CD14-positive monocyte (primary cell): ENCODE results near the gene NMT1. TPM values are rescaled to one million over a fixed set of nuclear protein-coding genes. Genes with fewer than 3 reads are reported as not detected.

Experiments used
- DNase-seq, 3 donors: peaks; one replicate each; pipeline ENCODE4 v3.0.0-alpha.2; 2011 to 2022
- H2AFZ ChIP-seq: 2 replicates; pipeline ENCODE4 v1.6.0; 2012; ENCODE audit warnings: mild to moderate bottlenecking, low read depth, low read length, inconsistent platforms; ENCODE audit not compliant: insufficient read depth, poor library complexity, severe bottlenecking
- H3K27ac ChIP-seq, 2 donors: 1 replicate in 1 of 2; 2 replicates in 1 of 2; pipeline ENCODE4 v1.5.1; 2012 to 2013; ENCODE audit warnings: low read length in 2 of 2, control low read depth in 1 of 2, inconsistent platforms in 1 of 2, low read depth in 1 of 2, mild to moderate bottlenecking in 1 of 2
- H3K27me3 ChIP-seq, 2 donors: one replicate each; pipeline versions ENCODE4 v1.6.0 to v1.6.1; 2011 to 2013; ENCODE audit warnings: low read length in 2 of 2; ENCODE audit not compliant: control insufficient read depth in 2 of 2, insufficient read depth in 2 of 2
- H3K36me3 ChIP-seq, 2 donors: replicated peaks in 1 of 2; 1 replicate in 1 of 2; 2 replicates in 1 of 2; pipeline versions ENCODE4 v1.5.1 to v1.6.1; 2012 to 2013; ENCODE audit warnings: low read length in 2 of 2, control low read depth in 1 of 2, inconsistent platforms in 1 of 2, mild to moderate bottlenecking in 1 of 2; ENCODE audit not compliant: insufficient read depth in 2 of 2, control insufficient read depth in 1 of 2
- H3K4me1 ChIP-seq, 2 donors: 1 replicate in 1 of 2; 2 replicates in 1 of 2; pipeline versions ENCODE4 v1.5.1 to v1.6.1; 2012 to 2013; ENCODE audit warnings: low read length in 2 of 2, control low read depth in 1 of 2, inconsistent platforms in 1 of 2, mild to moderate bottlenecking in 1 of 2, moderate library complexity in 1 of 2; ENCODE audit not compliant: insufficient read depth in 2 of 2, control insufficient read depth in 1 of 2
- H3K4me2 ChIP-seq: replicated peaks from 2 replicates; pipeline ENCODE3; 2012; ENCODE audit warnings: low read length, moderate library complexity, mild to moderate bottlenecking; ENCODE audit not compliant: poor library complexity, severe bottlenecking; ENCODE audit errors: extremely low read depth
- H3K4me3 ChIP-seq, 3 experiments: fragments of 200-600 bp in 1 of 3; sonication (generic) in 1 of 3; replicated peaks in 1 of 3; 1 replicate in 2 of 3; 2 replicates in 1 of 3; pipeline ENCODE4 v1.5.1; 2011 to 2013; ENCODE audit warnings: low read length in 3 of 3, mild to moderate bottlenecking in 3 of 3, control low read depth in 2 of 3, low read depth in 2 of 3, inconsistent platforms in 1 of 3, moderate library complexity in 1 of 3
- H3K79me2 ChIP-seq: 2 replicates; pipeline ENCODE4 v1.6.0; 2012; ENCODE audit warnings: mild to moderate bottlenecking, control low read depth, inconsistent platforms, low read length, moderate library complexity; ENCODE audit not compliant: insufficient read depth
- H3K9ac ChIP-seq: 2 replicates; pipeline ENCODE4 v1.6.0; 2017; ENCODE audit warnings: low read length, mild to moderate bottlenecking; ENCODE audit not compliant: insufficient read depth, poor library complexity, severe bottlenecking
- H3K9me3 ChIP-seq, 2 donors: replicated peaks in 1 of 2; 1 replicate in 1 of 2; 2 replicates in 1 of 2; pipeline versions ENCODE4 v1.5.1 to v1.6.1; 2012 to 2013; ENCODE audit warnings: low read length in 2 of 2, control low read depth in 1 of 2; ENCODE audit not compliant: control insufficient read depth in 1 of 2, insufficient read depth in 1 of 2
- H4K20me1 ChIP-seq: 2 replicates; pipeline ENCODE4 v1.6.0; 2012; ENCODE audit warnings: mild to moderate bottlenecking, low read length, control low read depth, moderate library complexity; ENCODE audit not compliant: insufficient read depth
- H3K27ac Mint-ChIP-seq, 7 donors: one replicate each; pipeline ENCODE4 v1.8.0; 2020; ENCODE audit warnings: mild to moderate bottlenecking in 7 of 7, mixed read lengths in 7 of 7, moderate library complexity in 6 of 7, inconsistent platforms in 2 of 7
- H3K27me3 Mint-ChIP-seq, 3 donors: one replicate each; pipeline ENCODE4 v1.8.0; 2021 to 2022; ENCODE audit warnings: low read depth in 3 of 3, mild to moderate bottlenecking in 3 of 3, mixed read lengths in 3 of 3, moderate library complexity in 3 of 3, inconsistent platforms in 1 of 3
- H3K36me3 Mint-ChIP-seq, 2 donors: one replicate each; pipeline ENCODE4 v1.8.0; 2020; ENCODE audit warnings: mixed read lengths in 2 of 2, inconsistent platforms in 1 of 2, mild to moderate bottlenecking in 1 of 2
- H3K4me1 Mint-ChIP-seq: one replicate; pipeline ENCODE4 v1.8.0; 2020; ENCODE audit warnings: mild to moderate bottlenecking, mixed read lengths
- H3K4me3 Mint-ChIP-seq, 2 donors: one replicate each; pipeline ENCODE4 v1.8.0; 2020; ENCODE audit warnings: mild to moderate bottlenecking in 2 of 2, mixed read lengths in 2 of 2, moderate library complexity in 1 of 2
- H3K9me3 Mint-ChIP-seq, 7 donors: one replicate each; pipeline ENCODE4 v1.8.0; 2020 to 2022; ENCODE audit warnings: mixed read lengths in 7 of 7, mild to moderate bottlenecking in 6 of 7, moderate library complexity in 6 of 7, inconsistent platforms in 2 of 7
- CTCF ChIP-seq: fragments of 200-600 bp; IDR thresholded peaks from one replicate; pipeline ENCODE4 v1.8.0; 2022; ENCODE audit warnings: antibody characterized with exemption, mild to moderate bottlenecking
- WGBS: methylation state at CpG from one replicate; pipeline ENCODE4 v1.1.5; 2013; ENCODE audit warnings: missing lambda C conversion rate; ENCODE audit not compliant: insufficient coverage; 5-methylcytosine and 5-hydroxymethylcytosine counted together
- intact Hi-C, 2 donors: fragments of 100-400 bp; cut with micrococcal nuclease; formaldehyde crosslinking; loops; one replicate each; pipeline versions ENCODE4 v1.15.0 to v1.15.1; 2023
- polyA plus RNA-seq, 3 donors: library from polyadenylated mRNA; depleted of rRNA in 1 of 3; unstranded in 2 of 3; stranded (reverse) in 1 of 3; fragments of 300-500 nt in 2 of 3; fragments of >200 nt in 1 of 3; fragmentation: Illumina TruSeq in 2 of 3; gene quantifications; 1 replicate in 2 of 3; 2 replicates in 1 of 3; pipeline ENCODE4 v1.2.3, GENCODE V29; 2012 to 2021

Gene NMT1
- polyA plus RNA-seq, 3 donors: 27.2 to 50.2 (median 45.1) TPM

GRCh38 chr17:45147581-45148182, 86.6 kb downstream of the NMT1 start:
- H3K4me3 Mint-ChIP-seq: peak overlapping the region; percentile 88 to 97
- intact Hi-C loops: loop anchor here (1.0 to 10.0 kb wide), 4 partner anchors 13 to 167 kb away; partner anchors contain the start of genes HEXIM2 (in 2 of the 2), ACBD4 (in 1 of the 2) and MAP3K14 (in 1 of the 2)
- Histone ChIP-seq H2AFZ (peak overlapping the region; percentile 85), H3K4me1 (peaks cover 57 to 75% of the 10 kb centered on the region in 2 donors), H3K27ac (peak overlapping the region; percentile 89 to 99), H3K4me3 (peak overlapping the region; percentile 76 to 92 (median 80)), H3K9ac (peak overlapping the region; percentile 85), H3K4me2 (peak overlapping the region; percentile 83), H4K20me1 (peaks cover 39% of the 10 kb centered on the region), H3K36me3 (no peaks in the 10 kb centered on the region), H3K9me3 (no peaks in the 10 kb centered on the region), H3K79me2 (peaks cover 47% of the 10 kb centered on the region), H3K27me3 (no peaks in the 10 kb centered on the region)
- H3K9me3 Mint-ChIP-seq: no peaks in the 10 kb centered on the region
- H3K36me3 Mint-ChIP-seq: no peaks in the 10 kb centered on the region
- DNase-seq: peak; percentile 83 to 88 (median 84)
- peaks cover 53% of the 10 kb centered on the region for H3K4me1 Mint-ChIP-seq
- WGBS: 0% methylated on average over 29 of the region's 38 CpGs
- H3K27ac Mint-ChIP-seq: peak overlapping the region; percentile 97 to 100 (median 99)
- TF ChIP-seq CTCF: no peak
- H3K27me3 Mint-ChIP-seq: peaks cover 0 to 2% (median 0%) of the 10 kb centered on the region in 3 donors

- peaks cover 0 to 2% (median 0%) of the 10 kb centered on the region in 3 donors for H3K27me3 Mint-ChIP-seq
- H3K27ac Mint-ChIP-seq: peak within 1 kb of the TSS; percentile 97 to 100 (median 99)
- Histone ChIP-seq H2AFZ (peak within 1 kb of the TSS; percentile 85), H3K4me3 (peak within 1 kb of the TSS; percentile 80 to 92 (median 83)), H3K9ac (peak within 1 kb of the TSS; percentile 85), H4K20me1 (peaks cover 39% of the 10 kb centered on the region), H3K27me3 (no peaks in the 10 kb centered on the region), H3K79me2 (peaks cover 54% of the 10 kb centered on the region), H3K4me1 (peaks cover 56 to 75% of the 10 kb centered on the region in 2 donors), H3K27ac (peak within 1 kb of the TSS; percentile 89 to 99), H3K9me3 (no peaks in the 10 kb centered on the region), H3K36me3 (no peaks in the 10 kb centered on the region), H3K4me2 (peak within 1 kb of the TSS; percentile 99)
- intact Hi-C loops: loop anchor here (1.0 to 10.0 kb wide), 4 partner anchors 13 to 166 kb away; partner anchors contain the start of genes HEXIM2 (in 2 of the 2), ACBD4 (in 1 of the 2) and MAP3K14 (in 1 of the 2)
- peak within 1 kb of the TSS; percentile 99 to 100 for H3K4me3 Mint-ChIP-seq
- no peaks in the 10 kb centered on the region for H3K9me3 Mint-ChIP-seq
- no peak for TF ChIP-seq CTCF
- peak; percentile 99 to 100 (median 100) for DNase-seq
- WGBS: 0% methylated on average over 44 of the region's 58 CpGs
- peaks cover 53% of the 10 kb centered on the region for H3K4me1 Mint-ChIP-seq
- no peaks in the 10 kb centered on the region for H3K36me3 Mint-ChIP-seq
These were observed 87.3 kb downstream of the NMT1 start, which contains the start of gene HEXIM1 for GRCh38 chr17:45148183-45149036. Gene HEXIM1 (plus strand): TSS chr17:45148475. CDS start chr17:45149191, 716 bp downstream.
